AG09319 (cell line): ENCODE measurements around the gene PRR5.
"Not testable (repeated sequence)": the region's sequence is repeated elsewhere in the genome, so short reads cannot be mapped to it uniquely, and the experiment has no call there.

ENCODE experiments used
- DNase-seq: peaks from one replicate; pipeline ENCODE4 v3.0.0-alpha.2; 2010; ENCODE audit warnings: low read depth; ENCODE audit errors: extremely low read depth
- CTCF ChIP-seq: IDR thresholded peaks from 2 replicates; pipeline ENCODE4 v1.5.1; 2011; ENCODE audit warnings: low read depth, mild to moderate bottlenecking, inconsistent platforms, low read length, moderate library complexity

The PRR5 gene

GRCh38 chr22:44676441-44677352 is 25.3 kb upstream of the PRR5 start:
- DNase-seq: no peak
- TF ChIP-seq CTCF: no peak

GRCh38 chr22:44677353-44677840 is 24.6 kb upstream of the PRR5 start:
- no peak for DNase-seq
- no peak for TF ChIP-seq CTCF

GRCh38 chr22:44677871-44678555 is 24.0 kb upstream of the PRR5 start:
- DNase-seq: no peak
- TF ChIP-seq CTCF: no peak

- TF ChIP-seq CTCF: no peak
- DNase-seq: no peak
Measured at GRCh38 chr22:44678556-44679305, 23.3 kb upstream of the PRR5 start.

- not testable (repeated sequence) for DNase-seq
Measured at GRCh38 chr22:44679306-44679647, 22.7 kb upstream of the PRR5 start.

GRCh38 chr22:44680058-44680457 is 21.9 kb upstream of the PRR5 start:
- no peak for TF ChIP-seq CTCF
- no peak for DNase-seq

GRCh38 chr22:44680481-44680894 is 21.5 kb upstream of the PRR5 start:
- no peak for TF ChIP-seq CTCF
- no peak for DNase-seq
